A673 (cell line): ENCODE measurements around the gene ZFYVE21. TPM values are rescaled to one million over a fixed set of nuclear protein-coding genes. Genes with fewer than 3 reads are reported as not detected.

Experiments used
- BruUV-seq: library from RNA; stranded (reverse); fragments of 400-500 nt; replicated peaks from 2 replicates; lab custom pipeline; 2021; lab: Mats Ljungman, UMichigan
- CTCF ChIA-PET: fragments of 300-600 bp; sonication (Branson Sonifier 250); formaldehyde crosslinking; loops from one replicate; lab custom pipeline; 2022; ENCODE audit warnings: antibody characterized with exemption; lab: Charles Lee
- POLR2A ChIA-PET: fragments of 300-600 bp; sonication (Branson Sonifier 250); formaldehyde crosslinking; loops from one replicate; lab custom pipeline; 2022; ENCODE audit warnings: antibody characterized with exemption; ENCODE audit not compliant: low non-redundant PET; lab: Charles Lee
- DNase-seq: peaks from one replicate; pipeline ENCODE4 v3.0.0-alpha.2; 2015; ENCODE audit warnings: low spot score
- H3K27ac ChIP-seq: fragments of 200-600 bp; sonication (generic); 2 replicates; pipeline ENCODE4 v1.5.1; 2016; ENCODE audit warnings: mixed run types, low read depth, mild to moderate bottlenecking, mixed read lengths, antibody characterized with exemption, low read length; ENCODE audit not compliant: poor library complexity, severe bottlenecking
- H3K27me3 ChIP-seq: fragments of 200-600 bp; sonication (generic); replicated peaks from 2 replicates; pipeline ENCODE4 v1.6.1; 2017; ENCODE audit warnings: mixed run types, low read depth, mild to moderate bottlenecking, mixed read lengths, antibody characterized with exemption, low read length; ENCODE audit not compliant: insufficient read depth, poor library complexity
- H3K36me3 ChIP-seq: fragments of 200-600 bp; sonication (generic); 2 replicates; pipeline ENCODE4 v1.6.1; 2016; ENCODE audit warnings: mixed run types, mild to moderate bottlenecking, mixed read lengths, antibody characterized with exemption, low read length; ENCODE audit not compliant: insufficient read depth, poor library complexity, severe bottlenecking
- H3K4me1 ChIP-seq: fragments of 200-600 bp; sonication (generic); 2 replicates; pipeline ENCODE4 v1.6.1; 2017; ENCODE audit warnings: mixed run types, mild to moderate bottlenecking, mixed read lengths, antibody characterized with exemption, low read length; ENCODE audit not compliant: insufficient read depth, poor library complexity, severe bottlenecking
- H3K4me3 ChIP-seq: fragments of 200-600 bp; sonication (generic); 2 replicates; pipeline ENCODE4 v1.5.1; 2016; ENCODE audit warnings: low read depth, mixed run types, mild to moderate bottlenecking, mixed read lengths, low read length; ENCODE audit not compliant: poor library complexity, severe bottlenecking
- H3K9me3 ChIP-seq: fragments of 200-600 bp; sonication (generic); 2 replicates; pipeline ENCODE4 v1.6.1; 2016; ENCODE audit warnings: mixed run types, low read depth, mild to moderate bottlenecking, mixed read lengths, antibody characterized with exemption, low read length; ENCODE audit not compliant: poor library complexity, severe bottlenecking
- EZH2 ChIP-seq: fragments of 200-600 bp; sonication (generic); IDR thresholded peaks from 2 replicates; pipeline ENCODE4 v1.6.1; 2017; ENCODE audit warnings: borderline replicate concordance, low read depth, mild to moderate bottlenecking, mixed read lengths, antibody characterized with exemption, low read length; ENCODE audit not compliant: poor library complexity, severe bottlenecking
- intact Hi-C: fragments of 100-400 bp; cut with micrococcal nuclease; formaldehyde crosslinking; loops from one replicate; pipeline ENCODE4 v1.10.0; 2022; ENCODE audit not compliant: unreplicated experiment
- total RNA-seq: library from RNA; stranded (reverse); gene quantifications from 2 replicates; pipeline ENCODE4 v1.2.3, GENCODE V29; 2021
- TF ChIP-seq, protein P1 (sequence below): fragments of 300-800, 200-600 bp; sonication (generic); conservative IDR thresholded peaks from 2 replicates; pipeline ENCODE4 v1.5.1; 2017; ENCODE audit warnings: low read depth, mild to moderate bottlenecking, antibody characterized with exemption, low read length, moderate library complexity, mixed read lengths

ZFYVE21 gene
- total RNA-seq, 1 experiment from 2014 or later: 35.7 TPM

DNA sequence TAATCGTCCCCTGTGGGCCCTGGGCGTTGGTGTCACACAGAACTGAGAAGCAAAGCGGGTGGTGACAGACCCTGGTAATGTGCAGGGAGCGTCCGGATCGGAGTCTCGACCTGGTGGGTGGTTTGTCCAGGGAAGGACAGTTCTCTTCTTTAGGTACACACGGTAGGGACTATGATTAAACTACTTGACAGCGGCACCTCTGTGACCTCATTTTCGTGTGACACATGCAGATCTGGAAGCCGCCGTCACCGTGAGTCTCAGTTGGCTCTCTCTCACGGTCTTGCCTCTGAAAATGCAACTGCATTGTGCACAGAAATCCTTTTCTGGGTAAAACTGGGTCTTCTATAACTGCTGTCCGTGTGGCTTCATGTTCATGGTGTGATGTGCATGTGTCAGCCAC, 32.5 kb upstream of the ZFYVE21 start:
- intact Hi-C loops: loop anchor here (5.0 kb wide), 1 partner anchor 111 kb away; no protein-coding TSS in a partner anchor

DNA sequence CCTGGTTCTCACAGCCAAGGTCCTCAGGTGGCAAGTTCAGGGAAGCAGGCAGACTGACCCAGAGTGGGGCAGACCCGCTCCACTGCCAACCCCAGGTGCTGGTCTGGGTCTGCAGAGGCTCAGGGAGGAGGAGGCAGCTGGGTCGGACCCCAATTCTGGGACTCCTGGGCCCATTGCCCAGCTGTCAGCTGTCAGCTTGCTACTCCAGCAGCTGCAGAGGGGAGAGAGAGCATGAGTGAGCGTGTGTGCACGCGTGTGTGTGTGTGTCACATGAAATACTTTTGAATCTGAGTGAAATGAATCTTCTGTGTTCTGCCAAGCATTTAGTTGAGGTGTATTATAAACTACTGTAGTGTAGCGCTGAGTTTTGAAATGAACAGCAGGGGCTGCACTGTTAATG, 31.1 kb upstream of the ZFYVE21 start:
- DNase-seq: no peak
- Histone ChIP-seq H3K27me3 (no peaks in the 10 kb centered on the region), H3K4me1 (no peaks in the 10 kb centered on the region), H3K27ac (no peak overlapping the region), H3K9me3 (no peaks in the 10 kb centered on the region), H3K36me3 (peaks cover 65% of the 10 kb centered on the region), H3K4me3 (no peak overlapping the region)
- BruUV-seq: no TSS peak
- ChIA-PET POLR2A (no interaction called here), CTCF (no interaction called here)
- intact Hi-C loops: loop anchor here (5.0 kb wide), 1 partner anchor 112 kb away; no protein-coding TSS in a partner anchor
- TF ChIP-seq, protein P1, sequence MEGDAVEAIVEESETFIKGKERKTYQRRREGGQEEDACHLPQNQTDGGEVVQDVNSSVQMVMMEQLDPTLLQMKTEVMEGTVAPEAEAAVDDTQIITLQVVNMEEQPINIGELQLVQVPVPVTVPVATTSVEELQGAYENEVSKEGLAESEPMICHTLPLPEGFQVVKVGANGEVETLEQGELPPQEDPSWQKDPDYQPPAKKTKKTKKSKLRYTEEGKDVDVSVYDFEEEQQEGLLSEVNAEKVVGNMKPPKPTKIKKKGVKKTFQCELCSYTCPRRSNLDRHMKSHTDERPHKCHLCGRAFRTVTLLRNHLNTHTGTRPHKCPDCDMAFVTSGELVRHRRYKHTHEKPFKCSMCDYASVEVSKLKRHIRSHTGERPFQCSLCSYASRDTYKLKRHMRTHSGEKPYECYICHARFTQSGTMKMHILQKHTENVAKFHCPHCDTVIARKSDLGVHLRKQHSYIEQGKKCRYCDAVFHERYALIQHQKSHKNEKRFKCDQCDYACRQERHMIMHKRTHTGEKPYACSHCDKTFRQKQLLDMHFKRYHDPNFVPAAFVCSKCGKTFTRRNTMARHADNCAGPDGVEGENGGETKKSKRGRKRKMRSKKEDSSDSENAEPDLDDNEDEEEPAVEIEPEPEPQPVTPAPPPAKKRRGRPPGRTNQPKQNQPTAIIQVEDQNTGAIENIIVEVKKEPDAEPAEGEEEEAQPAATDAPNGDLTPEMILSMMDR: no peak
- no peak for TF ChIP-seq EZH2

More for the DNA sequence above, 32.5 kb upstream of the ZFYVE21 start:
- H3K4me1 ChIP-seq: no peaks in the 10 kb centered on the region
- no peak for DNase-seq
- BruUV-seq: no TSS peak
- POLR2A ChIA-PET: no interaction called here
- H3K9me3 ChIP-seq: no peaks in the 10 kb centered on the region
- H3K27me3 ChIP-seq: no peaks in the 10 kb centered on the region
- CTCF ChIA-PET: no interaction called here
- TF ChIP-seq, protein P1: no peak
- TF ChIP-seq EZH2: no peak
- H3K36me3 ChIP-seq: peaks cover 72% of the 10 kb centered on the region
- no peak overlapping the region for H3K4me3 ChIP-seq
- no peak overlapping the region for H3K27ac ChIP-seq

DNA sequence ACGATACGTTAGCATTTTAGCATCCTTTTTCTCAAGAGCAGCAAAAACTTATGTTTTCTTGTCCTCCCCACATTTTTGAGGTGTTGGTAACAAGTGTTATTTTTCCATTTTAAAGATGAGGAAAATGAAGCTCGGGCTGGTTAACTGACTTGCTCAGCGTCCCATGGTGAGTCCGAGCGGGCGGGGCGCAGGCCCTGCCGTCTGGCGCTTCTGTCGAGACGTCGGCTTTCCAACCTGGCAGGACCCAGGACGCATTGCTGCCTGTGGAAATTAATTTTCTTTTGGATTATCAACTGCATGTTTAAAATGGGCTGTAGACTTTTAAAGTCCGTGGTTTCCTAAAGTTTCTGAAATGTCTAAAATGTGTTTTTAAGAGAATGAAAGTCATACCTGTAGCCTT, 30.7 kb upstream of the ZFYVE21 start:
- intact Hi-C loops: loop anchor here (5.0 kb wide), 1 partner anchor 113 kb away; no protein-coding TSS in a partner anchor
- Histone ChIP-seq H3K27ac (no peak overlapping the region), H3K4me3 (no peak overlapping the region), H3K27me3 (no peaks in the 10 kb centered on the region), H3K9me3 (no peaks in the 10 kb centered on the region), H3K36me3 (peaks cover 61% of the 10 kb centered on the region), H3K4me1 (no peaks in the 10 kb centered on the region)
- CTCF ChIA-PET: no interaction called here
- DNase-seq: no peak
- TF ChIP-seq, protein P1: no peak
- no peak for TF ChIP-seq EZH2
- POLR2A ChIA-PET: no interaction called here
- no TSS peak for BruUV-seq
